Measurements from ENCODE around the gene MBNL1. TPM values are rescaled to one million over a fixed set of nuclear protein-coding genes. Genes with fewer than 3 reads are reported as not detected.

The MBNL1 gene
- total RNA-seq, result 362 and 385 TPM in 2 replicates
- polyA plus RNA-seq, result 151 and 179 TPM in 2 replicates
- polyA plus RNA-seq (2011; cell fraction: cytosol; rRNA removed), result 158 and 192 TPM in 2 replicates
- 245 and 296 TPM in 2 replicates for polyA plus RNA-seq (2011; cell fraction: nucleus; rRNA removed)
- 100 and 148 TPM in 2 replicates for polyA plus RNA-seq (2012)
- 604 and 704 TPM in 2 replicates for polyA minus RNA-seq
- polyA minus RNA-seq (2011; cell fraction: cytosol; rRNA and poly(A)+ RNA removed), result 107 TPM
- polyA minus RNA-seq (2011; cell fraction: nucleus; rRNA and poly(A)+ RNA removed), result 897 and 1,083 TPM in 2 replicates
- Bru-seq, nascent RNA, result percentile 100 among the genes with signal in this experiment
- BruChase-seq, experiment 1, labeled RNA remaining after a 6-hour chase, result percentile 96 among the genes with signal in this experiment
- percentile 98 among the genes with signal in this experiment for BruChase-seq, experiment 2, labeled RNA remaining after a 2-hour chase
- long read RNA-seq, full-length matches to known transcripts, result 62 of 217 reads
- long read RNA-seq, partial matches to known transcripts, result 58 of 217 reads
- long read RNA-seq, other reads (novel, unspliced or antisense), result 97 of 217 reads

- DNase-seq (ENCODE audit: low read depth, low spot score), result peak; percentile 91
These were observed at the start of gene MBNL1 for GRCh38 chr3:152268555-152269055. TSS of gene MBNL1 (plus strand) at chr3:152268929. CDS start at chr3:152300194, 31,265 bp downstream.

More at GRCh38 chr3:152268555-152269055, at the start of gene MBNL1:
- H2AFZ ChIP-seq (ENCODE audit: low read depth, low read length), result no peak within 1 kb of the TSS
- H3K36me3 ChIP-seq (ENCODE audit: control insufficient read depth in 2 of 2, extremely low read depth in 1 of 2, insufficient read depth in 2 of 2, low read length in 2 of 2), result no peaks in the 10 kb centered on the region
- peak within 1 kb of the TSS; percentile 98 for H3K9ac ChIP-seq (replicated peaks; ENCODE audit: extremely low read depth, insufficient read depth, low read length)
- CTCF ChIA-PET, result interaction anchor here (0.7 to 1.8 kb wide), 8 partner anchors 23 to 242 kb away, joined by 3 to 11 read pairs (median 4); no protein-coding TSS in a partner anchor
- no peak for TF ChIP-seq CTCF (IDR thresholded peaks at IDR 0.05; ENCODE audit: extremely low read depth in 1 of 2, insufficient read depth in 1 of 2, low read depth in 1 of 2, low read length in 2 of 2)
- TF ChIP-seq GATA2 (IDR thresholded peaks at IDR 0.05; ENCODE audit: insufficient read depth, insufficient read length, low read depth, low read length), result peak; percentile 49
- TF ChIP-seq POLR2AphosphoS5 (IDR thresholded peaks at IDR 0.05; ENCODE audit: insufficient read depth, low read depth, low read length), result peak; percentile 75
- peak; percentile 94 for TF ChIP-seq POLR2A (IDR thresholded peaks at IDR 0.05; ENCODE audit: low read depth, low read length)
- H3K4me3 ChIP-seq (replicated peaks in 1 of 3; ENCODE audit: insufficient read depth in 1 of 3, low read depth in 1 of 3, low read length in 3 of 3), result peak within 1 kb of the TSS; percentile 71 to 97 (median 82)
- intact Hi-C loops (cut with micrococcal nuclease) (loop anchor here (1.0 to 5.0 kb wide), 9 partner anchors 50 to 346 kb away; no protein-coding TSS in a partner anchor), dilution Hi-C loops (cut with MboI; ENCODE audit: extremely low pct_ligation_motif_present, low sequenced_read_pairs) (no loop called here)
- H4K20me1 ChIP-seq (replicated peaks; ENCODE audit: control insufficient read depth, extremely low read depth, insufficient read depth, low read length), result no peaks in the 10 kb centered on the region
- peak within 1 kb of the TSS; percentile 66 for H3K4me2 ChIP-seq (ENCODE audit: insufficient read depth, low read length)
- H3K79me2 ChIP-seq (ENCODE audit: control insufficient read depth, insufficient read depth, low read length), result peaks cover 59% of the 10 kb centered on the region
- no TSS peak for BruUV-seq (replicated peaks)
- no peaks in the 10 kb centered on the region for H3K9me1 ChIP-seq (replicated peaks; ENCODE audit: control insufficient read depth, extremely low read depth, insufficient read depth, low read length)
- POLR2A ChIA-PET, result interaction anchor here (0.7 to 1.7 kb wide), 7 partner anchors 12 to 327 kb away, joined by 3 to 8 read pairs (median 4); no protein-coding TSS in a partner anchor
- no peaks in the 10 kb centered on the region for H3K9me3 ChIP-seq (replicated peaks; ENCODE audit: control insufficient read depth, insufficient read depth, low read length)
- no peak for FAIRE-seq
- peak within 1 kb of the TSS; percentile 86 for H3K27ac ChIP-seq (ENCODE audit: insufficient read depth, low read depth, low read length)
- no peaks in the 10 kb centered on the region for H3K27me3 ChIP-seq (ENCODE audit: control insufficient read depth in 2 of 2, insufficient read depth in 2 of 2, low read length in 2 of 2)
- H3K4me1 ChIP-seq (ENCODE audit: control insufficient read depth, extremely low read depth, insufficient read depth, low read length), result peaks cover 40% of the 10 kb centered on the region
